WTC11 (cell line): ENCODE measurements around the gene STX8. TPM values are rescaled to one million over a fixed set of nuclear protein-coding genes. Genes with fewer than 3 reads are reported as not detected.

Experiments used
- ATAC-seq: fragments of 200-7000 bp; cut with Tn5 transposase; 2 replicates; pipeline ENCODE4 v1.10.0; 2021; ENCODE audit warnings: mild to moderate bottlenecking, moderate library complexity
- CTCF ChIA-PET: fragments of 300-600 bp; sonication (Branson Sonifier 250); formaldehyde crosslinking; loops from one replicate; lab custom pipeline; 2021; ENCODE audit warnings: antibody characterized with exemption; lab: Charles Lee
- POLR2A ChIA-PET: fragments of 350-600 bp; sonication (Branson Sonifier 250); formaldehyde crosslinking; loops from one replicate; lab custom pipeline; 2021; ENCODE audit warnings: antibody characterized with exemption; lab: Charles Lee
- DNase-seq: peaks from one replicate; pipeline ENCODE4 v3.0.0; 2021; ENCODE audit warnings: low spot score
- H3K27ac Mint-ChIP-seq: 2 replicates; pipeline ENCODE4 v1.8.0; 2021; ENCODE audit warnings: mixed read lengths
- H3K27me3 Mint-ChIP-seq: 2 replicates; pipeline ENCODE4 v1.8.0; 2021; ENCODE audit warnings: low read depth, mild to moderate bottlenecking, moderate library complexity, mixed read lengths
- H3K36me3 Mint-ChIP-seq: 2 replicates; pipeline ENCODE4 v1.8.0; 2021; ENCODE audit warnings: mixed read lengths
- H3K4me1 Mint-ChIP-seq: 2 replicates; pipeline ENCODE4 v1.8.0; 2022; ENCODE audit warnings: mixed read lengths
- H3K4me3 Mint-ChIP-seq: 2 replicates; pipeline ENCODE4 v1.8.0; 2021; ENCODE audit warnings: mild to moderate bottlenecking, moderate library complexity, mixed read lengths
- H3K9me3 Mint-ChIP-seq: 2 replicates; pipeline ENCODE4 v1.8.0; 2021; ENCODE audit warnings: mixed read lengths
- JUN ChIP-seq: sonication (generic); formaldehyde crosslinking; IDR thresholded peaks from 2 replicates; pipeline ENCODE4 v1.8.0; 2023; ENCODE audit warnings: mild to moderate bottlenecking, missing genetic modification reagents
- KAT7 ChIP-seq: sonication (generic); formaldehyde crosslinking; IDR thresholded peaks from 2 replicates; pipeline ENCODE4 v1.8.1; 2023; ENCODE audit warnings: missing genetic modification reagents, mild to moderate bottlenecking, borderline replicate concordance
- NFATC4 ChIP-seq: fragments of 250-450 bp; sonication (Bioruptor Pico); IDR thresholded peaks from 2 replicates; pipeline ENCODE4 v1.9.0; 2021; ENCODE audit warnings: mild to moderate bottlenecking
- NR1H2 ChIP-seq: sonication (generic); formaldehyde crosslinking; IDR thresholded peaks from 2 replicates; pipeline ENCODE4 v1.9.0; 2021; ENCODE audit warnings: mild to moderate bottlenecking, moderate library complexity, missing genetic modification reagents
- NR2C2 ChIP-seq: sonication (generic); formaldehyde crosslinking; IDR thresholded peaks from 2 replicates; pipeline ENCODE4 v1.8.0; 2022; ENCODE audit warnings: mild to moderate bottlenecking, missing genetic modification reagents
- TEAD1 ChIP-seq: sonication (generic); formaldehyde crosslinking; IDR thresholded peaks from 2 replicates; pipeline ENCODE4 v1.8.0; 2022; ENCODE audit warnings: mild to moderate bottlenecking, missing genetic modification reagents
- ZNF396 ChIP-seq: fragments of 250-450 bp; sonication (Bioruptor Pico); IDR thresholded peaks from 2 replicates; pipeline ENCODE4 v1.8.0; 2021; ENCODE audit warnings: mild to moderate bottlenecking, moderate library complexity, borderline replicate concordance
- total RNA-seq: library from RNA; stranded (reverse); gene quantifications from 3 replicates; pipeline ENCODE4 v1.2.3, GENCODE V29; 2021
- TF ChIP-seq, protein P1 (sequence below): sonication (generic); formaldehyde crosslinking; IDR thresholded peaks from 2 replicates; pipeline ENCODE4 v1.8.1; 2022; ENCODE audit warnings: low read depth, mild to moderate bottlenecking, moderate library complexity, missing genetic modification reagents, borderline replicate concordance
- TF ChIP-seq, protein P2 (sequence below): sonication (generic); formaldehyde crosslinking; IDR thresholded peaks from 2 replicates; pipeline ENCODE4 v1.8.1; 2022; ENCODE audit warnings: mild to moderate bottlenecking, missing genetic modification reagents, moderate library complexity, borderline replicate concordance
- TF ChIP-seq, protein P3 (sequence below): sonication (generic); formaldehyde crosslinking; IDR thresholded peaks from 2 replicates; pipeline ENCODE4 v1.8.1; 2022; ENCODE audit warnings: mild to moderate bottlenecking, moderate library complexity, missing genetic modification reagents
- TF ChIP-seq, protein P4 (sequence below): sonication (generic); formaldehyde crosslinking; IDR thresholded peaks from 2 replicates; pipeline ENCODE4 v1.8.1; 2023; ENCODE audit warnings: mild to moderate bottlenecking, missing genetic modification reagents, borderline replicate concordance
- TF ChIP-seq, protein P5 (sequence below): sonication (generic); formaldehyde crosslinking; IDR thresholded peaks from 2 replicates; pipeline ENCODE4 v1.8.1; 2023; ENCODE audit warnings: mild to moderate bottlenecking, missing genetic modification reagents
- TF ChIP-seq, protein P6 (sequence below): fragments of 250-450 bp; sonication (Bioruptor Pico); IDR thresholded peaks from 2 replicates; pipeline ENCODE4 v1.9.0; 2021; ENCODE audit warnings: mild to moderate bottlenecking
- TF ChIP-seq, protein P7 (sequence below): fragments of 250-450 bp; sonication (Bioruptor Pico); conservative IDR thresholded peaks from 2 replicates; pipeline ENCODE4 v1.9.0; 2021; ENCODE audit warnings: mild to moderate bottlenecking
- TF ChIP-seq, protein P8 (sequence below): sonication (generic); formaldehyde crosslinking; IDR thresholded peaks from 2 replicates; pipeline ENCODE4 v1.8.0; 2022; ENCODE audit warnings: mild to moderate bottlenecking, missing genetic modification reagents

The STX8 gene
- total RNA-seq, 1 experiment from 2014 or later = 39.9 TPM

DNA sequence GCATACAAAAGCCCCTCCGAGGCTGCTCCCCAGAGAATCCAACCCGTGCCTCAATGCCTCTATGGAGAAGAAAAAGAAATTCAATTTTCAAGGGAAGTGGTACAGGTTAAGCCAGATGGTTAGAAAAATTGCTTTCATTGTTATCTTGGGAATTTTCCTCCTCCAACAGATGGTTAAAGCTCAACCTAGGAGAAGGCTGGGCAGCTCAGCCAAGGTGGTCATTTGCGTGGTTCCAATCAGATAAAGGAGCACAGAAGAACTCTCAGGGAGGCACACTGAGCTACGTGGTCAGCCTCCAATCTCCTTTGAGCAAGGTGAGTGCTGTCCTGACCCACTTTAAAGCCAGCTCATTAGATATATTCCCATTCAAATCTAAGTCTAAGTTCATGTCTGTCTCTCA, 106.7 kb downstream of the STX8 start:
- TF ChIP-seq, protein P1, sequence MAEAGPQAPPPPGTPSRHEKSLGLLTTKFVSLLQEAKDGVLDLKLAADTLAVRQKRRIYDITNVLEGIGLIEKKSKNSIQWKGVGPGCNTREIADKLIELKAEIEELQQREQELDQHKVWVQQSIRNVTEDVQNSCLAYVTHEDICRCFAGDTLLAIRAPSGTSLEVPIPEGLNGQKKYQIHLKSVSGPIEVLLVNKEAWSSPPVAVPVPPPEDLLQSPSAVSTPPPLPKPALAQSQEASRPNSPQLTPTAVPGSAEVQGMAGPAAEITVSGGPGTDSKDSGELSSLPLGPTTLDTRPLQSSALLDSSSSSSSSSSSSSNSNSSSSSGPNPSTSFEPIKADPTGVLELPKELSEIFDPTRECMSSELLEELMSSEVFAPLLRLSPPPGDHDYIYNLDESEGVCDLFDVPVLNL (CRISPR knock-in tag) = no peak
- TF ChIP-seq, protein P2, sequence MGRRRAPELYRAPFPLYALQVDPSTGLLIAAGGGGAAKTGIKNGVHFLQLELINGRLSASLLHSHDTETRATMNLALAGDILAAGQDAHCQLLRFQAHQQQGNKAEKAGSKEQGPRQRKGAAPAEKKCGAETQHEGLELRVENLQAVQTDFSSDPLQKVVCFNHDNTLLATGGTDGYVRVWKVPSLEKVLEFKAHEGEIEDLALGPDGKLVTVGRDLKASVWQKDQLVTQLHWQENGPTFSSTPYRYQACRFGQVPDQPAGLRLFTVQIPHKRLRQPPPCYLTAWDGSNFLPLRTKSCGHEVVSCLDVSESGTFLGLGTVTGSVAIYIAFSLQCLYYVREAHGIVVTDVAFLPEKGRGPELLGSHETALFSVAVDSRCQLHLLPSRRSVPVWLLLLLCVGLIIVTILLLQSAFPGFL = no peak
- TF ChIP-seq KAT7 (CRISPR knock-in tag) (no peak), NFATC4 (CRISPR knock-in tag) (no peak), TEAD1 (CRISPR knock-in tag) (no peak), NR1H2 (CRISPR knock-in tag) (no peak), ZNF396 (CRISPR knock-in tag) (no peak), JUN (CRISPR knock-in tag) (no peak), NR2C2 (CRISPR knock-in tag) (no peak)
- TF ChIP-seq, protein P3, sequence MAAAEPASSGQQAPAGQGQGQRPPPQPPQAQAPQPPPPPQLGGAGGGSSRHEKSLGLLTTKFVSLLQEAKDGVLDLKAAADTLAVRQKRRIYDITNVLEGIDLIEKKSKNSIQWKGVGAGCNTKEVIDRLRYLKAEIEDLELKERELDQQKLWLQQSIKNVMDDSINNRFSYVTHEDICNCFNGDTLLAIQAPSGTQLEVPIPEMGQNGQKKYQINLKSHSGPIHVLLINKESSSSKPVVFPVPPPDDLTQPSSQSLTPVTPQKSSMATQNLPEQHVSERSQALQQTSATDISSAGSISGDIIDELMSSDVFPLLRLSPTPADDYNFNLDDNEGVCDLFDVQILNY (CRISPR knock-in tag) = no peak
- TF ChIP-seq, protein P4, sequence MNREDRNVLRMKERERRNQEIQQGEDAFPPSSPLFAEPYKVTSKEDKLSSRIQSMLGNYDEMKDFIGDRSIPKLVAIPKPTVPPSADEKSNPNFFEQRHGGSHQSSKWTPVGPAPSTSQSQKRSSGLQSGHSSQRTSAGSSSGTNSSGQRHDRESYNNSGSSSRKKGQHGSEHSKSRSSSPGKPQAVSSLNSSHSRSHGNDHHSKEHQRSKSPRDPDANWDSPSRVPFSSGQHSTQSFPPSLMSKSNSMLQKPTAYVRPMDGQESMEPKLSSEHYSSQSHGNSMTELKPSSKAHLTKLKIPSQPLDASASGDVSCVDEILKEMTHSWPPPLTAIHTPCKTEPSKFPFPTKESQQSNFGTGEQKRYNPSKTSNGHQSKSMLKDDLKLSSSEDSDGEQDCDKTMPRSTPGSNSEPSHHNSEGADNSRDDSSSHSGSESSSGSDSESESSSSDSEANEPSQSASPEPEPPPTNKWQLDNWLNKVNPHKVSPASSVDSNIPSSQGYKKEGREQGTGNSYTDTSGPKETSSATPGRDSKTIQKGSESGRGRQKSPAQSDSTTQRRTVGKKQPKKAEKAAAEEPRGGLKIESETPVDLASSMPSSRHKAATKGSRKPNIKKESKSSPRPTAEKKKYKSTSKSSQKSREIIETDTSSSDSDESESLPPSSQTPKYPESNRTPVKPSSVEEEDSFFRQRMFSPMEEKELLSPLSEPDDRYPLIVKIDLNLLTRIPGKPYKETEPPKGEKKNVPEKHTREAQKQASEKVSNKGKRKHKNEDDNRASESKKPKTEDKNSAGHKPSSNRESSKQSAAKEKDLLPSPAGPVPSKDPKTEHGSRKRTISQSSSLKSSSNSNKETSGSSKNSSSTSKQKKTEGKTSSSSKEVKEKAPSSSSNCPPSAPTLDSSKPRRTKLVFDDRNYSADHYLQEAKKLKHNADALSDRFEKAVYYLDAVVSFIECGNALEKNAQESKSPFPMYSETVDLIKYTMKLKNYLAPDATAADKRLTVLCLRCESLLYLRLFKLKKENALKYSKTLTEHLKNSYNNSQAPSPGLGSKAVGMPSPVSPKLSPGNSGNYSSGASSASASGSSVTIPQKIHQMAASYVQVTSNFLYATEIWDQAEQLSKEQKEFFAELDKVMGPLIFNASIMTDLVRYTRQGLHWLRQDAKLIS (CRISPR knock-in tag) = no peak
- TF ChIP-seq, protein P5, sequence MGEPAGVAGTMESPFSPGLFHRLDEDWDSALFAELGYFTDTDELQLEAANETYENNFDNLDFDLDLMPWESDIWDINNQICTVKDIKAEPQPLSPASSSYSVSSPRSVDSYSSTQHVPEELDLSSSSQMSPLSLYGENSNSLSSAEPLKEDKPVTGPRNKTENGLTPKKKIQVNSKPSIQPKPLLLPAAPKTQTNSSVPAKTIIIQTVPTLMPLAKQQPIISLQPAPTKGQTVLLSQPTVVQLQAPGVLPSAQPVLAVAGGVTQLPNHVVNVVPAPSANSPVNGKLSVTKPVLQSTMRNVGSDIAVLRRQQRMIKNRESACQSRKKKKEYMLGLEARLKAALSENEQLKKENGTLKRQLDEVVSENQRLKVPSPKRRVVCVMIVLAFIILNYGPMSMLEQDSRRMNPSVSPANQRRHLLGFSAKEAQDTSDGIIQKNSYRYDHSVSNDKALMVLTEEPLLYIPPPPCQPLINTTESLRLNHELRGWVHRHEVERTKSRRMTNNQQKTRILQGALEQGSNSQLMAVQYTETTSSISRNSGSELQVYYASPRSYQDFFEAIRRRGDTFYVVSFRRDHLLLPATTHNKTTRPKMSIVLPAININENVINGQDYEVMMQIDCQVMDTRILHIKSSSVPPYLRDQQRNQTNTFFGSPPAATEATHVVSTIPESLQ (CRISPR knock-in tag) = no peak
- TF ChIP-seq, protein P6, sequence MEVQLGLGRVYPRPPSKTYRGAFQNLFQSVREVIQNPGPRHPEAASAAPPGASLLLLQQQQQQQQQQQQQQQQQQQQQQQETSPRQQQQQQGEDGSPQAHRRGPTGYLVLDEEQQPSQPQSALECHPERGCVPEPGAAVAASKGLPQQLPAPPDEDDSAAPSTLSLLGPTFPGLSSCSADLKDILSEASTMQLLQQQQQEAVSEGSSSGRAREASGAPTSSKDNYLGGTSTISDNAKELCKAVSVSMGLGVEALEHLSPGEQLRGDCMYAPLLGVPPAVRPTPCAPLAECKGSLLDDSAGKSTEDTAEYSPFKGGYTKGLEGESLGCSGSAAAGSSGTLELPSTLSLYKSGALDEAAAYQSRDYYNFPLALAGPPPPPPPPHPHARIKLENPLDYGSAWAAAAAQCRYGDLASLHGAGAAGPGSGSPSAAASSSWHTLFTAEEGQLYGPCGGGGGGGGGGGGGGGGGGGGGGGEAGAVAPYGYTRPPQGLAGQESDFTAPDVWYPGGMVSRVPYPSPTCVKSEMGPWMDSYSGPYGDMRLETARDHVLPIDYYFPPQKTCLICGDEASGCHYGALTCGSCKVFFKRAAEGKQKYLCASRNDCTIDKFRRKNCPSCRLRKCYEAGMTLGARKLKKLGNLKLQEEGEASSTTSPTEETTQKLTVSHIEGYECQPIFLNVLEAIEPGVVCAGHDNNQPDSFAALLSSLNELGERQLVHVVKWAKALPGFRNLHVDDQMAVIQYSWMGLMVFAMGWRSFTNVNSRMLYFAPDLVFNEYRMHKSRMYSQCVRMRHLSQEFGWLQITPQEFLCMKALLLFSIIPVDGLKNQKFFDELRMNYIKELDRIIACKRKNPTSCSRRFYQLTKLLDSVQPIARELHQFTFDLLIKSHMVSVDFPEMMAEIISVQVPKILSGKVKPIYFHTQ = no peak
- TF ChIP-seq, protein P7, sequence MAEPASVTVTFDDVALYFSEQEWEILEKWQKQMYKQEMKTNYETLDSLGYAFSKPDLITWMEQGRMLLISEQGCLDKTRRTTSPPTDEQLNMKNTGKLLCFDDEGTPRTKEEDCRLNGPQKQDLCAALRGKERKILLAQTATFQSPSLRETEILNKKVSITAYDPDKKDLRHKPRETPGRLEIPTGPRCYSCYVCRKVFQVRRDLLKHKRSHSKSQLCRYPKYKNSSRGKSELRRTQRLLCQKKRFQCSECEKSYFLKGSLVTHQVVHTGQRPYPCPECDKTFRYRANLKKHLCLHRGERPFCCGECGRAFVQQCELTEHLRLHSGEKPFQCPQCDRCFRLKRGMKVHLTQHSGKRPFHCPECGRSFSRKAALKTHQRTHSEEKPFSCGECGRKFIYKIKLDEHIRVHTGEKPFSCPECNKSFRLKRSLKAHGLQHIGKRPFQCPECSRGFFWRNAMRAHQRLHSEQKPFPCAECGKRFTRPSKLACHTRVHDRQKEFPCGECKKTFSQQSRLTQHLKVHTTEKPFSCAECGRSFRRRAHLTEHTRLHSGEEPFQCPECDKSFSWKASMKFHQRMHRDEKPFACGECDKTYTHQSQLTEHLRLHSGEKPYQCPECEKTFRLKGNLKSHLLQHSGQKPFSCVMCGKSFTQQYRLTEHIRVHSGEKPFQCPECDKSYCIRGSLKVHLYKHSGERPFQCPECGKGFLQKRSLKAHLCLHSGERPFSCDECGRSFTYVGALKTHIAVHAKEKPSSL (CRISPR knock-in tag) = no peak
- TF ChIP-seq, protein P8, sequence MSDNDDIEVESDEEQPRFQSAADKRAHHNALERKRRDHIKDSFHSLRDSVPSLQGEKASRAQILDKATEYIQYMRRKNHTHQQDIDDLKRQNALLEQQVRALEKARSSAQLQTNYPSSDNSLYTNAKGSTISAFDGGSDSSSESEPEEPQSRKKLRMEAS (CRISPR knock-in tag) = no peak
- no peaks in the 10 kb centered on the region for H3K27me3 Mint-ChIP-seq
- no peak for ATAC-seq
- H3K27ac Mint-ChIP-seq = no peak overlapping the region
- ChIA-PET POLR2A (no interaction called here), CTCF (interaction anchor here (1.5 kb wide), 1 partner anchor 60 kb away, joined by 3 read pairs; no protein-coding TSS in a partner anchor)
- peaks cover 3% of the 10 kb centered on the region; the same call in 1 of the 2 replicates for H3K9me3 Mint-ChIP-seq
- DNase-seq = no peak
- H3K36me3 Mint-ChIP-seq = no peaks in the 10 kb centered on the region; the same call in 1 of the 2 replicates
- peaks cover 24% of the 10 kb centered on the region for H3K4me1 Mint-ChIP-seq
- H3K4me3 Mint-ChIP-seq = no peak overlapping the region
